Stimulated activated CD8-positive, alpha-beta memory T cell treated with anti-CD3 and anti-CD28 coated beads, Interleukin-7, amount 100 ng/mL, for 1 hour (primary cell): ENCODE data around the gene PDGFD.

Experiments
- DNase-seq, 2 donors: peaks; one replicate each; pipeline ENCODE4 v3.0.0-alpha.2; 2020; ENCODE audit warnings: low read depth in 2 of 2

The PDGFD gene

GRCh38 chr11:103887001-103887658 is 276.8 kb downstream of the PDGFD start:
- no peak for DNase-seq

DNA sequence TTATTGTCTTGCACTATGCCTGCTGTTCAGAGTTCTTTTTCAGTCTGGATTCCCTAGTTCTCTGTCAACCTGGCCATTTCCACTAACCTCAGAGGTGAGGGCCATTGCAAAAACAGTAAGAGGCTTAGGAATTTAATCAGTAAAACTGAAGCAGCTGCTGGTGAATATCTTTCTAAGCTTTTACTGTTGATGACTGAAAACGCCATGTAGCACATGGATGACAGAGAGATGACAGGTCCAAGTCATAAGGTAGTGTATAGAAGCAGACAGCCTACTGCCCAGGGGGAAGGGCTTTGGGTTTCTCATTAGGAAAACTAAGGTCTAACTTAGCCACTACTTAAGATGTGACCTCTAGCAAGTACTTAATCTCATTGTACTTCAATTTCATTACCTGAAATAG is 280.1 kb downstream of the PDGFD start:
- no peak for DNase-seq

GRCh38 chr11:103883291-103883690 is 280.7 kb downstream of the PDGFD start:
- no peak for DNase-seq

GRCh38 chr11:103881584-103881983 is 282.4 kb downstream of the PDGFD start:
- DNase-seq: no peak

DNA sequence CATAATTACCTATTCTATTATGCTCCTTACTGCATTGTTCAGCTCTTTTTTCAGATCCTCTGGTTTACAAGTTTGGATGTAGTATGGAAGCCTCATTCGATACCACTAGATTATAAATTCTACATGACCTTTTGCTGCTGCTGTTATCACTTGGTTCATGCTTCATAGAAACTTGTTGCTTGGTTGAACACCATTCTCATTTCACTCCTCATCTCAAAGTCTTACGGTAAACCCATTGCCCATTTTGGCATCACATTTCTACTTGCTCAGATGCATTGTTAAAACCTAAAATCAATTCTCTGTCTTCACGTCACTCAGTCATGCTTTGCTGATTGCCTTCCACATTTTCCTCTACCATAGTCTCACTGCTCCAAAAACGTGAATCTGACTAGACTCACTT is 283.0 kb downstream of the PDGFD start:
- DNase-seq: no peak

DNA sequence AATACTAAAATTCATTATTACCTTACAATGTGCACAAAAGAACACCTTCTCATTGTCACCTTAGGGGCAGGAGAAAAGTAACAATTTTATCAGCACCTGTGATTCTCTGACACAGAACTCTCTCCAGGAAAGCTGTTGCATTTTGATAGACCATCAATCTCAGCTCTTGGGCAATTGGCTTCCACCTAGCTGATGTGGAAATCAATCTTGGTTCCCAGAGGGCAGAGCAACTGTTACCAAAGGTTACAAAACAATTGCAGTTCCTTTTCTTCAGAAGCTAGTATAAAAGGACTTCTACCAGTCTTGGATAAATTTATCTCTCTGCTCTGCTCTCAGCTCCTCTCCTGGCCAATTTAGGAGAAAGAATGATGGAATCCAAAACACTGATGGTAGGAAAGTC is 285.3 kb downstream of the PDGFD start:
- DNase-seq: no peak

- no peak for DNase-seq
Measured at GRCh38 chr11:103877221-103877620, 286.7 kb downstream of the PDGFD start.

DNA sequence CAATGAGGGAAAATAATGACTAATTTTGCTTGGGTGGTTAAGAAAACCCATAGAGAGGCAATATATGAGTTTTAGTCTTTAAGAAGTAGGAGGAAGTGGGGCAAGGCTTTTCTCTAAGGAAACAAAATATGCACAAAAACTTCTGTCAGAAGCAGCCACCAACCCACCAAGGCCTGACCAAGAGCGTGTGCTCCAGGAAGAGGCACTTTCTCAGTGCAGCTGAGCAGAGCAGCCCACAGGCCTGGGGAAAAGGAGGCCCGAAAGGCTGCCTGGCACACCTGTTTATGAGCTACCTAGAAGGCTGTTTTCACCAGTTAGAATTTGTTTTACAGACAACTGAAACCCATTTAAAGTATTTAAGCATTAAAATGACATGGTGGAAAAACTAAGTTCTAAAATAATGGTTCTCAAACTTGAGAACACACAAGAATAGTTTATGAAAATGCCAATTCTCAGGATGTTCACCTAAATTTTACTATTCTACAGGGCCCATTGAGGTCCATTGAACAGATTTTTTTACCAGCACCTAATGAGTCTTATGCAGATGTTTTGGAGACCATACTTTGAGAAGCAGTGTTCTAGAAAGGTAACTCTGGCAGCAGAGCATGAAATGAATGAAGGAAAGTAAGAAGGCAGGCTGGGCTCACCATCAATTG is 288.0 kb downstream of the PDGFD start:
- DNase-seq: no peak

DNA sequence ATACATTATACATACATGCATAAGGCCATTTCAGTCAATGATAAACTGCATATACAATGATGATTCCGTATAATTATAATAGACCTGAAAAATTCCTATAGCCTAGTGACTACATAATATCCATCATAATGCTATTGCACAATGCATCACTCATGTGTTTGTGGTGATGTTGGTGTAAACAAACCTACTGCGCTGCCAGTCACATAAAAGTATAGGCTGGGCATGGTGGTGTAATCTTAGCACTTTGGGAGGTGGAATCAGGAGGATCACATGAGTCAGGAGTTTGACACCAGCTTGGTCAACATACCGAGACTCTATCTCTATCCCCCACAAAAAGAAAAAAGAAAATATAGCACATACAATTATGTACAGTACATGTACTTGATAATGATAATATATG is 291.2 kb downstream of the PDGFD start:
- no peak for DNase-seq

DNA sequence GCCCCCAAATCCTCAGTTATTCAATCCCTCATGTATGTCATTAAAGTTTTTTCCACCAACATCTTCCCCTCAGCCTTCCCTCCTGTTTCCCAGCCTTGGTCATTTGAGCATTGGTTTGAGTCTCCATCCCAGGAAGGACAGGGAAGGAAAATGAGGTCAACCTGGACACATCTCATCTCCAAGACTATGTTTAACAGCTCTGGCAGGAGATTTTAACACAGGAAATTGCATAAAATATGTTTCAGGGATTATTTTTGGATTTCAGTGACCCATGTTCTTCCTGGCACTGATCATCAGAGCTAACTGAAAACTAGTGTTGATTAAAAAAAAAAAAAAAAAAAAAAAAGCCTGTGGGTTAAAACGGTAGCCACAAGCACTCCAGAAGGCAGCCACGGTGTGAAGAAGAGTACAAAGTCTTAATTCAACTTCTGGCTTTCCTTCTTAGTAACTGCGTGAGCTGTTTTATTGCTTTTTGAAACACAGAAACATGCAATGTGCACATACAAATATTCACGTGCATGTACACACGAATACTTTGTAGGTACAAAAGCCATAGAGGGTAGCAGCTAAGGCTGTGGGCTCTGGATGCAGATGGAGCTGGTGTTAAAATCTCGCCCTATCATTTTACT is 291.9 kb downstream of the PDGFD start:
- DNase-seq: no peak

DNA sequence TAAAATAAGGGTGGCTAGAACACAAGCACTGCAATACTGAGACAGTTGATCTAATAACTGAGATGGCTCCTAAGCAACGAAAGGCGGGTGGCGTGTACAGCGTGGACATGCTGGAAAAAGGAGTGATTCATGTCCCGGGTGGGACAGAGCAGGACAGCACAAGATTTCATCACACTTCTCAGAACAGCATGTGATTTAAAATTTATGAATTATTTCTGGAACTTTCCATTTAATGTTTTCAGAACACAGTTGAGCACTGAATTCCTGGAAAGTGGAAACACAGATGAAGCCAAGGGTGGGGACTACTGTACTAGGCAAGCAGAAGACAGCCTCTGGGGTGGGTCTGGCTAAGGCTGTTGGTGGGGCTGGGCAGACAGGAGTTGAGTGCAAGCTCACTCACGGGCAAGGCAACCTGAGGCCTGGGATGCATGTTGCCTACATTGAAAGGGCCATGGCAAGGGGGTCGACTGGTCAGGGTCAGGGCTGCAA is 293.1 kb downstream of the PDGFD start:
- DNase-seq: no peak

DNA sequence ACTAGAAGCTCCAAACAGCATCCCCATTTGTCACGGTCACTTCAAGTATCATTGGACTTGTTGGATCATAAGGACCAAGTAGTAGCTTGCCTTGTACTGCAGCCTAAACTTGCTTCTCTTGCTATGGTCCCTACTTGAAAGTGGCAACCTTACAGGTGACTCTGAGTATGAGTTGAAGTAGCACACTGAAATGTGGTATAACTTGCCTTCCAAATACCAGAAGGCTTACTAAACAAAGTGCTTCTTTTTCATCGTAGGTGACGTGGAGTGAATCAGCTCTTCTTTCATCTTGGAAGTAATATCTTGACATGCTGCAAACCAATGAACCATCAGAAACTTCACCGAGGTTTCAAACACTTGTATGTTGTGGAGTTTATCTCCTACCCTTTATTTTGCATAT is 296.5 kb downstream of the PDGFD start:
- no peak for DNase-seq

- no peak for DNase-seq
Measured at GRCh38 chr11:103863497-103863896, 300.4 kb downstream of the PDGFD start.

- DNase-seq: no peak
Measured at GRCh38 chr11:103862802-103863174, 301.2 kb downstream of the PDGFD start.

GRCh38 chr11:103862094-103862801 is 301.7 kb downstream of the PDGFD start:
- DNase-seq: no peak
